Uterus (tissue), 2 donors: Measurements from ENCODE around the gene USP43.

Experiments used
- CTCF ChIP-seq, 4 experiments: fragments of 200-600 bp in 2 of 4; fragments of 450-650 bp in 2 of 4; sonication (generic) in 2 of 4; IDR thresholded peaks; one replicate each; pipeline ENCODE4 v1.5.1; 2016 to 2019; ENCODE audit warnings: antibody characterized with exemption in 4 of 4, mild to moderate bottlenecking in 2 of 4, moderate library complexity in 1 of 4
- POLR2A ChIP-seq, 2 donors: fragments of 450-650 bp; IDR thresholded peaks; one replicate each; pipeline ENCODE4 v1.6.1; 2016; ENCODE audit warnings: antibody characterized with exemption in 2 of 2, mild to moderate bottlenecking in 1 of 2, moderate library complexity in 1 of 2

- TF ChIP-seq CTCF (IDR thresholded peaks at IDR 0.05) (no peak), POLR2A (IDR thresholded peaks at IDR 0.05) (no peak)
Measured at GRCh38 chr17:9728564-9728963, 83.2 kb downstream of the USP43 start.
